Caki2 (cell line): Measurements from ENCODE around the gene CCND3. TPM values are rescaled to one million over a fixed set of nuclear protein-coding genes. Genes with fewer than 3 reads are reported as not detected.

ENCODE experiments used
- DNase-seq: peaks from one replicate; pipeline ENCODE4 v3.0.0-alpha.2; 2015; ENCODE audit warnings: low read depth
- in situ Hi-C: cut with HindIII; loops from 2 replicates; pipeline ENCODE4 v1.10.0; 2016; ENCODE audit warnings: low sequenced_read_pairs, low pct_unique_long_range_greater_than_20kb, mixed read lengths
- total RNA-seq: library from RNA; depleted of rRNA; stranded (reverse); fragments of >200 nt; shearing (Covaris generic); gene quantifications from 2 replicates; pipeline ENCODE4 v1.2.3, GENCODE V29; 2014; ENCODE audit warnings: low replicate concordance

CCND3 gene
- total RNA-seq, 1 experiment from 2014 or later = 278 TPM

DNA sequence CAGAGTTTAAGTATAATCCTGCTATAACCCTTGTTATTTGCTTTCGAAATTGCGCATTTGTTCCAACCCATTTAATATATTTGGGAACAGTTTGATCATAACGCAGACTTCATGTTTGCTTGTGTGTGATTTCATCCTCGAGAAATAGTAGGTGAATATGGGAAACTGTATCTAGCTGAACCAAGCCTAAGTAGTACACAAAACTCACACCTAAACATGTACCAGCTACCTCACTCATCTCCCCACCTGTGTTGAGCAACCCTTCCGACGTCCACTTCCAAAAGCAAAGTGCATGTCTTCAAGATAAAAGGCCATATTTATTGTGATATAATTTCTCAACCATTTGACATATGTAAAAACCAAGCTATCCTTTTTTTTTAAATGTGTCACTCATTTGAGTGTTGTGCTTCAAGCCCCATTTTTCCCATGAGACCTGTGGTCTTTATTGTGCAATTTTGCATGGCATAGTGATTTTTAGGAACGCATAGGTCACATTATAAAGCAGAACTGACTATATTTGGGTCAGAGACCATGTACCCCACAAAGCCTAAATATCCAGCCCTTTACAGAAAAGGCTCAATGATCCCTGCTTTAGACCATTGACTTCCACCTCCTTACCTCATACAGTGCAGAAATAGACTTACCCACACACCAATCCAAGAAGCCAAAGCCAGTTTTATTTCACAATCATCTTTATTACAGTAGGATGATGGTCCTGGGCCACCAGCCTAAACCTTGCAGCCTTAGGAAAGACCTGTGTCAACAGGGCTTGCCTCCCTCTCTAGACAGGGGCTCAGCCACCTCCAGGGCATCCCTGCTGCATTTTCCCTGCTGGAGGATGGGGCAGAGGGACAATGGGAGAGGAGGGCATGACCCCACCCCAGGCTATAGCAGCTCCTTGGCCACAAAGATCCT lies 7.1 kb downstream of the CCND3 start:
- in situ Hi-C loops = loop anchor here (25.0 kb wide), 1 partner anchor 103 kb away; no protein-coding TSS in a partner anchor
- DNase-seq = no peak

DNA sequence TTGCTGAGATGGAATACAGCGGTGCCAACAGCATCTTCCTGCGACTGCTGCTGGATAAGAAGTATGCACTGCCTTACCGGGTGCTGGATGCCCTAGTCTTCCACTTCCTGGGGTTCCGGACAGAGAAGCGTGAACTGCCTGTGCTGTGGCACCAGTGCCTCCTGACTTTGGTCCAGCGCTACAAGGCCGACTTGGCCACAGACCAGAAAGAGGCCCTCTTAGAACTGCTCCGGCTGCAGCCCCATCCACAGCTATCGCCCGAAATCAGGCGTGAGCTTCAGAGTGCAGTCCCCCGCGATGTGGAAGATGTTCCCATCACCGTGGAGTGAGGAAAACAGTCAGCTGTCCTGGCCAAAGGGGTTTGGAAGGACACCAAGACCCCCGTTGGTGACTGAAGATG lies 9.2 kb downstream of the CCND3 start:
- DNase-seq = no peak
- in situ Hi-C loops = loop anchor here (25.0 kb wide), 1 partner anchor 105 kb away; no protein-coding TSS in a partner anchor

DNA sequence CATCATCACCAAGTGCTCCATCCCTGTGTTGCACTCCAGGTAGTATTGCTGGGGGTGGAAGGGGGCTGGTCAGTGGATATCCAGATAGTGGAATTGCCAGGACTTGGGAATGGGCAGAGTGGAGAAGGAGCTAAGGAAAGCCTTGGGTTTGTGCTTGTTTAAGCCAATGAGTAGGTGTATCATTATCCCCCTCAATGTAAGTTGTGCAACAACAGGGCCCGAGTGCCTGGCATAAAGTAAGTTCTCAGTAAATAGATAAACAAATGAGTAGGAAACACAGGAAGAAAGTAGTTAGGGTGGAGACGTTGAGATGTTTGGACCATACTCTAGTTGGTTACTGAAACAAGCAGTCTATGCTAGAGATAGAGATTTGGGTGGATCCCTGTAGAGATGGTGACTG lies 9.8 kb downstream of the CCND3 start:
- in situ Hi-C loops = loop anchor here (25.0 kb wide), 1 partner anchor 106 kb away; no protein-coding TSS in a partner anchor
- no peak for DNase-seq

DNA sequence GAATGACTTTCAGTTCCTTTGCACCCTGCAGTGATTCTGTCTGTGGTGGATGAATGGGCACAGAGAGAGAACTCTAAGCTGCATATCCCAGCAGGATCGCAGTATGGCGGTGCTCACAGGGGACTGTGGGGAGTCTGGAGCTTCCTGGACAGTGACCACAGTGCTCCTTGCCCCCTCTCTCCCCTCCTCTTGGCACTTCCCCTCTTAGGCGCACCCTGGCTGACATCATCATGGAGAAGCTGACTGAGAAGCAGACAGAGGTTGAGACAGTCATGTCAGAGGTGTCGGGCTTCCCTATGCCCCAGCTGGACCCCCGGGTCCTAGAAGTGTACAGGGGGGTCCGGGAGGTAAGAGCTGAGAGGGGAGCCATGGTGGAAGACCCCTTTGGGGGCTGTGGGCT lies 11.7 kb downstream of the CCND3 start:
- in situ Hi-C loops = loop anchor here (25.0 kb wide), 1 partner anchor 107 kb away; no protein-coding TSS in a partner anchor
- no peak for DNase-seq

DNA sequence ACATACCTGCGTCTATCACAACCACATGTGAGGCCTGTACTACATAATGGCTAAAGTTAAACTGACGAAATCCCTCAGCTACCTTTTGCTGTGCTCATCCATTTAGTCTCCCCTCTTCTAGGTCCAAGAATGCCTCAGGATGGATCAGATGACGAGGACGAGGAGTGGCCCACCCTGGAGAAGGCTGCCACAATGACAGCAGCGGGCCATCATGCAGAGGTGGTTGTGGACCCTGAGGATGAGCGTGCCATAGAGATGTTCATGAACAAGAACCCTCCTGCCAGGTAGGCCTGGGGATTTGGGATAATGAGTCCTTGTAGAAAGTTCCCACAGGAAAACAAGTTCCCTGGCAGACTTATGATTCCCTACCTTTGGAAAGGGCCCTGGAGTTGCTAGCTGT lies 14.4 kb downstream of the CCND3 start:
- no peak for DNase-seq
- in situ Hi-C loops = loop anchor here (25.0 kb wide), 1 partner anchor 110 kb away; no protein-coding TSS in a partner anchor

DNA sequence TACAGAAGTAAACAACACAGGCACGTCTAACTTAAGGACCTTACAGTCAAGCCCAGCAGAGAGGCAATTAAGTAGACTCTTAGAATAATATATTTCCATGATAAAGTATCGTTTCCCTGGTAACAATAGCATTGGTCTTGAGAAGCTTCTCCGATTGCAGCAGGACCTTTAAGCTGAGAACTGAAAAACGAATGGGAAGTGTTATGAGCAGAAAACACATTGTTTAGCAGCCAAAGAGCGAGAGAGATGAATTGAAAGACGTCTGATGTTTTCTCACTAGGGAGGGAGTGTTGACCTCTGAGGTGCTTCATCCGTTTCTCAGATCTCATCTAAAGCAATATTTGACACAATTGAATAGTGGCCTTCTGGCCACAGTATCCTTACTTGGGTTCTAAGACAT lies 19.5 kb downstream of the CCND3 start:
- no peak for DNase-seq
- in situ Hi-C loops = no loop called here

DNA sequence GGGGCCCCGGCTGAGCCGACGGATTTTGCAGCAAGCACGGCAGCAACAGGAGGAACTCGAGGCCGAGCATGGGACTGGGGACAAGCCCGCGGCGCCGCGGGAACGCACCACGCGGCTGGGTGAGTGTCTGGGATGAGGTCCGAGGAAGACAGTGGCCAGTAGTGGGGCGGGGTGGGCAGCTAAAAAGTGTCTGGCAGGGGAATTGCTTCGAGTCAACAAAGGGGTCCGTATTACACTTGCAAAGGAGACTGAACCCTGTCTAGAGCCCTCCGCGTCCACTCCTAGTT lies 20.0 kb downstream of the CCND3 start:
- no peak for DNase-seq

DNA sequence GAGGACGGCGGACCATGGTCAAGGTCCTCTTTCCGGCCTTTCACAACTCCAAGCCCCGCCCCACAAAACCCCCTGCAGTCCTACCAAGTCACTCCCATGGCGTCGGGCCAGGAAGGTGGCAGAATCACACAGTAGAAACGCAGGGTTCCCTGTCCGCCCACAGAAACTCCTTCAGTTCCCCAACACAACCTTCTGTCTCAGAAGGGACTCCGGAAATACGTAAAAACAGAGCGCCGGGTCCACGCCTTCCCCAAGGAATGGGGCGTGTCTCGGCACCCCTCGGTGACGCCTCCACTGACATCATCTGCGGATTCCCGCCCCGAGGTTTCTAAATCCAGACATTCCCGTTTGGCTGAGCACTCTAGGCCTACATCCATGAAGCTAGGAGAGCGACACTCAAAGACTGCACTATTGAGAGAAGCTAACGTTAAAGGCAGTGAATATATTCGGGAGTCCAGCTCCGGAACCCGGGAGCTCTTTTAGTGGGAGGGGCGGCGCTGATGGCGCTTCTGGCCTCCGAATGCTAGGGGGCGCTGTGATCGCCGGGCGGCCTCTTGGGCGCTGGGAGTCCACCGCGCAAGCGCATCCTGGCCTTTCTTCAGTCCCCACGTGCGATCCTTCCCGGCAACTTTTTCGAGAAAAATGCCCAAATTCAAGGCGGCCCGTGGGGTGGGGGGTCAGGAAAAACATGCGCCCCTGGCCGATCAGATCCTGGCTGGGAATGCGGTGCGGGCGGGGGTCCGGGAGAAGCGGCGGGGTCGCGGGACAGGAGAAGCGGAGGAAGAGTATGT lies 20.5 kb downstream of the CCND3 start, which contains the start of the genes BYSL and MED20:
Gene BYSL (plus strand): TSS at position 579 of the 791 bp plus-strand sequence. CDS start 64 bp downstream, at position 643.
Gene MED20 (minus strand): TSS at position 219 of the 791 bp plus-strand sequence. CDS start 121 bp downstream, at position 98.
- DNase-seq = peak; percentile 97
- in situ Hi-C loops = no loop called here

More for the DNA sequence above, 20.0 kb downstream of the CCND3 start:
- in situ Hi-C loops = no loop called here

DNA sequence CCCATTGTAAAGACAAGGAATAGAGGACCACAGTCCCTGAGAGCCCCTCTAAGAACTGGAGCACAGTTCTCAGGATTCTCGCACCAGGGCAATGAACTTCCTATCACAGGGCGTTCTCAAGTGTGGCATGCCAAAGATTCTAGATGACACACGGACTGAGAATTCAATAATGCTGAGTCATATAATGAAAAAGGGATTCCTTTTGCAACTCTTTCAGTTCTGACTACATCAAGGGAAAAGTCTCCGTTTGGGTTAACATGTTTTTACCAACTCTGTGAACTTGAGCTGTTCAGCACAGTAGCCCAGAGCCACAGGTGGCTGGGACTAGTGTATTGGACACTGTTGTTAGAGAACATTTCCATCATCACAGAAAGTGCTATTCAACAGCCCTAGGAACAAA lies 24.1 kb downstream of the CCND3 start:
- DNase-seq = peak; percentile 90
- in situ Hi-C loops = no loop called here

DNA sequence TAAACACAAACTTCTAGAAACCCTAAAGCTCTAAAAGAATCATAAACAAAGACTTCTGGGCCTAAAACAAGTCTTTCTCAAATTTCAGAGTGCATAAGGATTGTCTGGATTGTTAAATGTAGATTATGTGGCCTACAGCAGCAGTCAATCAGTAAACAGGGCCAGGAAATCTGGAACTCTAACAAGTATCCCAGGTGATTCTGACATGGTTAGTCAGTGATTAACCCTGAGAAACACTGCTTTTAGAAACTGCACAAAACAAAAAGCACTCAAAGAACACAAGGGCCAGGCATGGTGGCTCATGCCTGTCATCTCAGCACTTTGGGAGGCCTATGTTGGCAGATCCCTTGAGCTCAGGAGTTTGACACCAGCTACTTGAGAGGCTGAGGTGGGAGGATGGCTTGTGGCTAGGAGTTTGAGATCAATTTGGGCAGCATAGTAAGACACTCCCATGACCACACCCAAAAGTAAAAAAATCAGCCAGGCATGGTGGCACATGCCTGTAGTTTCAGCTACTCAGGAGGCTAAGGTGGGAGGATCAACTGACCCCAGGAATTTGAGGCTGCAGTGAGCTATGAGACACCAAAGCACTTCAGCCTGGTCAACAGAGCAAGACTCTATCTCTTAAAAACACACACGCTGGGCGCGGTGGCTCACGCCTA lies 26.6 kb downstream of the CCND3 start:
- peak; percentile 72 for DNase-seq
- in situ Hi-C loops = no loop called here

DNA sequence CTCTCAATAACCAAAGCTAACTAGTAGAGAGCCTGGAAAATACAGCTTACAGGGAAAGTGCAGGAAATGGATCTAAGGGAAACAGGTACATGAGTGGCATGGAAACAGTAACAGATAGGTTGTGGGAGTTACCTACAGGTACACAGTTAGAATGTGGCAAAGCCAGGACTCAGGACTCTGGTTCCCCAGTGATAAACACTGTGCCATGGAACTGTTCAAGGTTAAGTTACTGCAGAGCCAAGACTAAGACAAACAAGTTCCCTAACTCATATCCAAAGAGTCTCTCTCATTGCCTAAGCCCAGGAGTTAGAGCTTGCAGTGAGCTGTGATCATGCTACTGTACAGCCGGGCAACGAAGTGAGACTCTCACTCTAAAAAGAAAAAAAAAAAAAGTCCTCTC lies 27.3 kb downstream of the CCND3 start:
- in situ Hi-C loops = no loop called here
- DNase-seq = no peak

DNA sequence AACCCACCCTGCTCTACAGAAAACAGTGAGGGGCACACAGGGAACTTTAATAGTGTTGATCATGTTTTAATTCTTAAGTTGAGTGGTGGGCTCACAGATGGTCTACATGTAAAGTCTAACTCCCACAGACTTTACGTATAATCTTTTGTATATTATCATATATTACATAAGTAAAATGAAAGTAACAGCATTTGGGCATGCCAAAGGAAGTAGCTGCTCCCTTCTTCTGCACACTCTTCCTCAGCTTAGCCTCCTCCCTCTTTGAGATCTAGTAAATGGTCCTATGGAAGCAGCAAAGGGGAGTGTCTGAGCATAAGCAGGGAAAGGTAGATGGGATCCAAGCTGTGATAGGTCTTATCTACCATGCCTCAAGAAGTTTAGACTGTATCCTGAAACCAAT lies 31.9 kb downstream of the CCND3 start:
- no peak for DNase-seq
- in situ Hi-C loops = no loop called here

DNA sequence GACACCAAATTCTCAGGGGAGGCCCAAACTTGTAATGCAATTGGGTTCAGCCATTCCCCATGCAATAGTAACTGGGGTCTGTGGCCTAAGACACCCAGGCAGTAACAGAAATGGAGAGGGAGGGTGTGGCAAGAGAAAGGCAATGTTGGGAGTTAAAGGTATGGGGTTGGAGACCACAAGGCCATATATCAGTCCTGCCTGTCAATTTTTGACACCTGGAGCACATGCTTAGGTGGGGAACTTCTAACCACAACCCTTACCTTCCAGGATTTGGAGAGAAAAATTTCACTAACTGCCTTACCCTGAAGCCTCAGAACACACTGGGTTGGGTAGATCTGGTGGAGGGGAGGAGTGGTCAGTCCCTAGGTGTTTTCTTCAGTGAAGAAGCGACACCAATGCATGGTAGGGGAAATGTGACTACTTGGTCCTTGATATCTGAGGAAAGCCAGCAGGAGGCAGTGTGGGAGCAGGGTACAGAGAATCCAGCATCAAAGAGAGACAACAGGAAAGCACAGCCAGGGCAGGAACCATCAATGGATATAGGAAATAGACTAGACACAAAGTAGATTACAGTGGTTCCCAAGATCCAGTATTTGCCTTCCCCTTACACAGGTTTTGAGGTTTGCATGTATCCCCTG lies 39.6 kb downstream of the CCND3 start:
- DNase-seq = no peak
- in situ Hi-C loops = no loop called here

DNA sequence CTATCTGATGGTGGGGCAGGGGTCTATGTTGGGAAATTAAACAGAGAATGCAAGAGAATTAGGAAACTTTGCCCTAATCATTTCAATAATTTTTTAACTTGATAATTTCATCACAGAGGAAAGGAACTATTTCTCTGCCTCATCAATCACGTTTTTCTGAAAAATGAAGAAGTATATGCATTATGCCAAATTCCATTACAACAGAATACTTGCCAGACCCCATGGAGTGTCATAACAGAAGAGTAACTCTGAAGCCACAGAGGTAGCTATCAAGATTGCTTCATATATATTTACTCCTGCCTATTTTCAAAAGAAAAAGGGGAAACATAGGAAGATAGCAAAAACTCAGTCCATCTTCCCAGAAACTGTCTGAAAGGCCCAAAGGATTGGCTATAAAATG lies 40.7 kb downstream of the CCND3 start:
- no peak for DNase-seq
- in situ Hi-C loops = no loop called here

DNA sequence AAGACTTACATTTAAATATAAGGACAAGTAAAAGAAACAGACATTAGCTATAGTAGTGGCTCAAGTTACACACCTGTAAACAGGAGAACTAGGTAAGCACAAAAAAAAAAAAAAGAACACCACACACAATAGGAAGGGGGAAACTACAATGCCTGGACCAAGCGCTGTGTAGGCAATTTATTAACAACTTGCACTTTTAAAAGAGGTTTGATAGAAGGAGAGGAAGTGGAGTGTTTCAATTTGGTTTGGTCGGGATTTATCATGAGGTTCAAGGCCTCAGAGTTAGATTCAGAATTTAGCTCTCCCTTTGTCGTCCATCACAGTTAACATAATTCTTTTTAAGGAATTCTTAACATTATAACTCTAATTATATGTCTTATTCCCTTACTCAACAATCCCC lies 45.3 kb downstream of the CCND3 start:
- no peak for DNase-seq
- in situ Hi-C loops = no loop called here

DNA sequence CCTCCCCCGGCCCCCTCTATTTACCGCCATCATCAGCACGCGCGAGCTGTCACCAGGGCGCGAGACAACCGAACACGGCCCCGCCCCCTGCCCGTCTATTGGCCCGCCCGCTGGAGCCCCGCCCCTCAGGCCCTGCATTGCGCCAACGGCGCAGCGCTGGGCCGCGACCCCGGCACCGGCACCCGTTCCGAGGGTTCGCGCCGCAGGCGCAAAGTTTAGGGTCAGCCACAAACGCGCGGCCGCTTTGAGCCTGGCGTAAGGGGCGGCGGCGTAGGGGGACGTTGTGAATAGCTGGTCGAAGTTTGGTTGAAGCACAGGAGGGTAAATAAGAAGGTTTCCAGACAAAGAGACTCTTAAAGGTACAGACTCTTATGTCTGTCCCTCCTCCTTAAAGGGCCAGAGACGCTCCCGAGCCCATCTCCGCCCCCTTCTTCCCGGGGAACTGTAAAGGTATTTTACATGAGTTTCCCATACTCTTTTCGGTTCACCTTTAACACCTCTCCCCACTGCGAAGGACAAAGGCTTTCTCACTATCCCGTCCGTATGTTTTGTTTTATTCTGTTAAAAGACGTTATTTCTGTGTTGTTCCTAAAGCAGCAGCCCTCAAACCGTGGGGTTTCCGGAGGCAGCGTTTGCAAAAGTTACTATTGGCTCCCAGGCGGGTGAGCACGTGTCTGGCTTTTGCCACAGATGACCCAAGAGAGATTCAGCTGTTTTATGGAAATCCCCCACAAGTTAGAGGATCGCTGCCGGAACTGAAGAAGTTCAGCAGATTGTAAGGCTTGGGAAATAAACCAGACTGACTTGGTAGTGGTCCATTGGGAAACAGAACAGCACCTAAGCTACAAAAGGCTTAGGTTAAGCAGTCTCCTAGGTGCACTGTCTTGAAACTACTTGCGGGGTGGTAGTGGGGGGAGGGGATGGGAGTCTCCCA lies 46.0 kb downstream of the CCND3 start, which contains the start of gene USP49:
Gene USP49 (minus strand): TSS at position 76 of the 934 bp plus-strand sequence. CDS start 88,392 bp downstream, outside the sequence.
- in situ Hi-C loops = no loop called here
- peak; percentile 88 for DNase-seq
